ENCODE results near the gene ABCA1. TPM values are rescaled to one million over a fixed set of nuclear protein-coding genes. Genes with fewer than 3 reads are reported as not detected.

The ABCA1 gene
- total RNA-seq, 1 experiment from 2014 or later: 2.3 TPM

DNA sequence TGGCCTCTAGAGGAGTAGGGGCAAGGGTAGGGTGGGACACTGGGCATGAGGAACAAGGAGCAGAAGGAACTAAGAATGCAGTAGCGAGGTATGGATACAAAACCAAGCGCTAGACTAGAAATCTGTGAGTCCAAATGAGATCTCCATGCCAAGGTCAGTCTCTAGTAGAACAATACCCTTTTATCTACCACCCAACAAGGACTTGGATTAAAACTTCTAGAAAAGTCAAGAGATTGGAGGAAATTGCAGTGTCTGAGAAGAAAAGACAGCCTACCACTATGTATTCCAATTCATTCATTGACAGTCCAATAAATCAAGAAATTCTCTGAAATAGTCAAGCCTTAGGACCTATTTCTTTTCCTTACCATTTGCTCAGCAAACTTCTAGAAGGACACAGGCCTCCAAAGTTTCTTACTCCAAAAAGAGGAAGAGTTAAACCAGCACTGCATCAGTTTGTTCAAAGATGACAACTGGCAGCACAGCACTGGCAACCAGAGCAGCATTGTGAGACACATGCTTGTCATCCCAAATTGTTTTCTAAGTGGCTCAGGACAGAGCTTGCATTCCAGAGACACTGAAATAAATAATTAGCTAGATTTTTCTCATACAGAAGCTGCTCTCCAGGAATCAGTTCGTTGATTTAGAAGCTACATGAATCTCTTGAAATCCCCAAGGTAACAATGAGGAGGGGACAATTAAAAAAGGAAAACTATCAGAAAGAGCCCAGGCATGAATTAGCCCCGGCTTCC lies 22.6 kb downstream of the ABCA1 start:
- Histone ChIP-seq H3K4me1 (ENCODE audit: insufficient read depth, low read length) (peaks cover 12% of the 10 kb centered on the region), H3K4me3 (ENCODE audit: low read length) (no peak overlapping the region), H3K27ac (ENCODE audit: low read length) (no peak overlapping the region), H2AFZ (ENCODE audit: low read length) (no peak overlapping the region), H3K9me2 (replicated peaks; ENCODE audit: low read length) (no peaks in the 10 kb centered on the region), H3K4me2 (ENCODE audit: low read length) (no peak overlapping the region), H3K9me3 (ENCODE audit: low read length) (no peaks in the 10 kb centered on the region), H3F3A (ENCODE audit: low read length, unreplicated experiment) (no peaks in the 10 kb centered on the region), H3K27me3 (ENCODE audit: low read length) (no peaks in the 10 kb centered on the region), H3K79me2 (ENCODE audit: low read length) (no peaks in the 10 kb centered on the region), H3K36me3 (ENCODE audit: low read depth, low read length) (no peaks in the 10 kb centered on the region), H3K9ac (ENCODE audit: low read length) (no peak overlapping the region), H4K20me1 (ENCODE audit: low read length) (no peaks in the 10 kb centered on the region)
- TF ChIP-seq, protein P1, sequence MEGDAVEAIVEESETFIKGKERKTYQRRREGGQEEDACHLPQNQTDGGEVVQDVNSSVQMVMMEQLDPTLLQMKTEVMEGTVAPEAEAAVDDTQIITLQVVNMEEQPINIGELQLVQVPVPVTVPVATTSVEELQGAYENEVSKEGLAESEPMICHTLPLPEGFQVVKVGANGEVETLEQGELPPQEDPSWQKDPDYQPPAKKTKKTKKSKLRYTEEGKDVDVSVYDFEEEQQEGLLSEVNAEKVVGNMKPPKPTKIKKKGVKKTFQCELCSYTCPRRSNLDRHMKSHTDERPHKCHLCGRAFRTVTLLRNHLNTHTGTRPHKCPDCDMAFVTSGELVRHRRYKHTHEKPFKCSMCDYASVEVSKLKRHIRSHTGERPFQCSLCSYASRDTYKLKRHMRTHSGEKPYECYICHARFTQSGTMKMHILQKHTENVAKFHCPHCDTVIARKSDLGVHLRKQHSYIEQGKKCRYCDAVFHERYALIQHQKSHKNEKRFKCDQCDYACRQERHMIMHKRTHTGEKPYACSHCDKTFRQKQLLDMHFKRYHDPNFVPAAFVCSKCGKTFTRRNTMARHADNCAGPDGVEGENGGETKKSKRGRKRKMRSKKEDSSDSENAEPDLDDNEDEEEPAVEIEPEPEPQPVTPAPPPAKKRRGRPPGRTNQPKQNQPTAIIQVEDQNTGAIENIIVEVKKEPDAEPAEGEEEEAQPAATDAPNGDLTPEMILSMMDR (conservative IDR thresholded peaks at IDR 0.05; ENCODE audit: low read depth, low read length): no peak
- ChIA-PET CTCF (no interaction called here), POLR2A (ENCODE audit: unreplicated experiment) (no interaction called here)
- DNase-seq (no peak), ATAC-seq (no peak)
- no TSS peak for BruUV-seq (replicated peaks)
- intact Hi-C loops (cut with micrococcal nuclease): no loop called here

DNA sequence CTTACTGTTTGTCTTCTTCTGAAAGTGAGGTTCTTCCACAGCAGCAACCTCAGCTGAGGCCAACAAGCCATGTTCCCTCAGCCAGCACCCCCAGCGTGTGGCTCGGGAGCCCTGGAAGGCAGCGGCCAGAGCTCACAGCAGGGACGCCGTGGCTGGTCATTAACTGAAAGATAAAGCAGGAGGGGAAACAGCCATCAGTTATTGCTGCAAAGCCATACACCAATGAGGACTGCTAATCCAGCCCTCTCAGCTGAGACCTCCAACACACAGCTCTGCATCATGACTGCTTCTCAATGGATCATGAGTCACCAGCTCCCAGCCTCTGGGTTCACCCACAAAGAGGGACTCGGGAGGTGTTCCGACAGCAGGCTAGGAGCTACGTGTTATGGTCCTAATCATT lies 24.3 kb downstream of the ABCA1 start:
- H3K36me3 ChIP-seq (ENCODE audit: low read depth, low read length): no peaks in the 10 kb centered on the region
- intact Hi-C loops (cut with micrococcal nuclease): no loop called here
- no peak for ATAC-seq
- ChIA-PET CTCF (no interaction called here), POLR2A (ENCODE audit: unreplicated experiment) (no interaction called here)
- H3K9me2 ChIP-seq (replicated peaks; ENCODE audit: low read length): no peaks in the 10 kb centered on the region
- peaks cover 12% of the 10 kb centered on the region for H3K4me1 ChIP-seq (ENCODE audit: insufficient read depth, low read length)
- no TSS peak for BruUV-seq (replicated peaks)
- no peaks in the 10 kb centered on the region for H3K79me2 ChIP-seq (ENCODE audit: low read length)
- H3K4me2 ChIP-seq (ENCODE audit: low read length): no peak overlapping the region
- no peaks in the 10 kb centered on the region for H3K27me3 ChIP-seq (ENCODE audit: low read length)
- no peak overlapping the region for H2AFZ ChIP-seq (ENCODE audit: low read length)
- H3K27ac ChIP-seq (ENCODE audit: low read length): no peak overlapping the region
- H3K9me3 ChIP-seq (ENCODE audit: low read length): no peaks in the 10 kb centered on the region
- H3K9ac ChIP-seq (ENCODE audit: low read length): no peak overlapping the region
- no peaks in the 10 kb centered on the region for H3F3A ChIP-seq (ENCODE audit: low read length, unreplicated experiment)
- no peaks in the 10 kb centered on the region for H4K20me1 ChIP-seq (ENCODE audit: low read length)
- no peak overlapping the region for H3K4me3 ChIP-seq (ENCODE audit: low read length)
- no peak for DNase-seq
- no peak for TF ChIP-seq EZH2 (IDR thresholded peaks at IDR 0.05; ENCODE audit: low read length, unreplicated experiment)
- TF ChIP-seq EZH2phosphoT487 (IDR thresholded peaks at IDR 0.05; ENCODE audit: borderline replicate concordance, low read length): no peak
- TF ChIP-seq, protein P1 (conservative IDR thresholded peaks at IDR 0.05; ENCODE audit: low read depth, low read length): no peak

DNA sequence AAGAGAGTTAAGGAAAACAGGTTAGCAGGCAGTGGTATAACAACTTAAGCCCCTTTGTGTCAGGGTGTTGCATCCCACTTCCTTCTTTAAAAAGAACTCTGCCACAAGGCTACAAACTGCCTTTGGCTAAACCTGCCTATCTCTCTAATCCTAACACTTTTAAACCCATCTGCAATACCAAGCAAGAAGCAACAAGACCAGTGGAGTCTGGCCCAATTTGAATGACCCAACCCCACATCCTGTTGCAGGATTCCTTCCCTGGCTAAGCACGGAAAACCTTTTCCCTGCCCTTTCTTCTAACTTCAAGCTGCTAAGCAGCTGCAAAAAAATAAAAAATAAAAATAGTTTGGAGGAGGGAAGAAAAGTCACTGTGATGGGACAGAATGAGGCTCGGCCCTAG lies 27.1 kb downstream of the ABCA1 start:
- no peaks in the 10 kb centered on the region for H3K4me1 ChIP-seq (ENCODE audit: insufficient read depth, low read length)
- no peaks in the 10 kb centered on the region for H3K79me2 ChIP-seq (ENCODE audit: low read length)
- H3K27me3 ChIP-seq (ENCODE audit: low read length): no peaks in the 10 kb centered on the region
- POLR2A ChIA-PET (ENCODE audit: unreplicated experiment): no interaction called here
- no peaks in the 10 kb centered on the region for H3K9me2 ChIP-seq (replicated peaks; ENCODE audit: low read length)
- H3K4me3 ChIP-seq (ENCODE audit: low read length): no peak overlapping the region
- H3F3A ChIP-seq (ENCODE audit: low read length, unreplicated experiment): no peaks in the 10 kb centered on the region
- BruUV-seq (replicated peaks): no TSS peak
- DNase-seq (no peak), ATAC-seq (no peak)
- H3K9me3 ChIP-seq (ENCODE audit: low read length): no peaks in the 10 kb centered on the region
- H3K36me3 ChIP-seq (ENCODE audit: low read depth, low read length): no peaks in the 10 kb centered on the region
- no peak overlapping the region for H3K9ac ChIP-seq (ENCODE audit: low read length)
- TF ChIP-seq EZH2phosphoT487 (IDR thresholded peaks at IDR 0.05; ENCODE audit: borderline replicate concordance, low read length) (no peak), EZH2 (IDR thresholded peaks at IDR 0.05; ENCODE audit: low read length, unreplicated experiment) (no peak)
- TF ChIP-seq, protein P1 (conservative IDR thresholded peaks at IDR 0.05; ENCODE audit: low read depth, low read length): no peak
- H2AFZ ChIP-seq (ENCODE audit: low read length): no peak overlapping the region
- H4K20me1 ChIP-seq (ENCODE audit: low read length): no peaks in the 10 kb centered on the region
- CTCF ChIA-PET: no interaction called here
- no peak overlapping the region for H3K4me2 ChIP-seq (ENCODE audit: low read length)
- intact Hi-C loops (cut with micrococcal nuclease): no loop called here
- no peak overlapping the region for H3K27ac ChIP-seq (ENCODE audit: low read length)

Data from PC-3 (cell line).